ENCODE measurements around the gene VAV2. TPM values are rescaled to one million over a fixed set of nuclear protein-coding genes. Genes with fewer than 3 reads are reported as not detected.
A peak's percentile ranks its signal among the peaks of the same experiment; 100 is the strongest.

The VAV2 gene
- total RNA-seq, 3 donors from 2014 or later: 29.4 to 34.8 (median 34.5) TPM

GRCh38 chr9:134033516-134034214 is 41.5 kb upstream of the VAV2 start:
- H3K36me3 ChIP-seq (ENCODE audit: low read depth): peaks cover 7% of the 10 kb centered on the region
- intact Hi-C loops (cut with DNase I, micrococcal nuclease): no loop called here
- no peaks in the 10 kb centered on the region for H3K9me3 ChIP-seq
- H3K4me1 ChIP-seq (ENCODE audit: low read depth): no peaks in the 10 kb centered on the region
- DNase-seq (peak in 1 of 3 donors; percentile 16), ATAC-seq (no peak)
- H3K4me3 ChIP-seq: no peak overlapping the region
- no peak for TF ChIP-seq CTCF (IDR thresholded peaks at IDR 0.05)

GRCh38 chr9:134032456-134033222 is 40.5 kb upstream of the VAV2 start:
- peak in 1 of 3 donors; percentile 11 for DNase-seq
- ATAC-seq: no peak
- intact Hi-C loops (cut with DNase I, micrococcal nuclease): no loop called here
- no peak overlapping the region for H3K4me3 ChIP-seq
- no peaks in the 10 kb centered on the region for H3K4me1 ChIP-seq (ENCODE audit: low read depth)
- TF ChIP-seq CTCF (IDR thresholded peaks at IDR 0.05): no peak
- H3K9me3 ChIP-seq: no peaks in the 10 kb centered on the region
- H3K36me3 ChIP-seq (ENCODE audit: low read depth): peaks cover 7% of the 10 kb centered on the region

- peaks cover 7% of the 10 kb centered on the region for H3K36me3 ChIP-seq (ENCODE audit: low read depth)
- no peak for ATAC-seq
- H3K9me3 ChIP-seq: no peaks in the 10 kb centered on the region
- intact Hi-C loops (cut with DNase I, micrococcal nuclease): no loop called here
- no peaks in the 10 kb centered on the region for H3K4me1 ChIP-seq (ENCODE audit: low read depth)
- TF ChIP-seq CTCF (IDR thresholded peaks at IDR 0.05): no peak
- no peak overlapping the region for H3K4me3 ChIP-seq
- peak in 1 of 3 donors; percentile 22 for DNase-seq
Observed at GRCh38 chr9:134031783-134032182, 39.7 kb upstream of the VAV2 start.

GRCh38 chr9:134030821-134031470 is 38.8 kb upstream of the VAV2 start:
- no peak overlapping the region for H3K4me3 ChIP-seq
- no peak for TF ChIP-seq CTCF (IDR thresholded peaks at IDR 0.05)
- H3K4me1 ChIP-seq (ENCODE audit: low read depth): no peaks in the 10 kb centered on the region
- no peaks in the 10 kb centered on the region for H3K9me3 ChIP-seq
- ATAC-seq (no peak), DNase-seq (no peak)
- H3K36me3 ChIP-seq (ENCODE audit: low read depth): peaks cover 7% of the 10 kb centered on the region
- intact Hi-C loops (cut with DNase I, micrococcal nuclease): no loop called here

GRCh38 chr9:134029248-134030226 is 37.4 kb upstream of the VAV2 start:
- TF ChIP-seq CTCF (IDR thresholded peaks at IDR 0.05): no peak
- peaks cover 5% of the 10 kb centered on the region for H3K36me3 ChIP-seq (ENCODE audit: low read depth)
- intact Hi-C loops (cut with DNase I, micrococcal nuclease): no loop called here
- peak in 1 of 3 donors; percentile 45 for DNase-seq
- peaks cover 2% of the 10 kb centered on the region for H3K4me1 ChIP-seq (ENCODE audit: low read depth)
- no peak for ATAC-seq
- H3K4me3 ChIP-seq: no peak overlapping the region
- H3K9me3 ChIP-seq: no peaks in the 10 kb centered on the region
